Measurements from ENCODE around the gene IGFBP7.

DNA sequence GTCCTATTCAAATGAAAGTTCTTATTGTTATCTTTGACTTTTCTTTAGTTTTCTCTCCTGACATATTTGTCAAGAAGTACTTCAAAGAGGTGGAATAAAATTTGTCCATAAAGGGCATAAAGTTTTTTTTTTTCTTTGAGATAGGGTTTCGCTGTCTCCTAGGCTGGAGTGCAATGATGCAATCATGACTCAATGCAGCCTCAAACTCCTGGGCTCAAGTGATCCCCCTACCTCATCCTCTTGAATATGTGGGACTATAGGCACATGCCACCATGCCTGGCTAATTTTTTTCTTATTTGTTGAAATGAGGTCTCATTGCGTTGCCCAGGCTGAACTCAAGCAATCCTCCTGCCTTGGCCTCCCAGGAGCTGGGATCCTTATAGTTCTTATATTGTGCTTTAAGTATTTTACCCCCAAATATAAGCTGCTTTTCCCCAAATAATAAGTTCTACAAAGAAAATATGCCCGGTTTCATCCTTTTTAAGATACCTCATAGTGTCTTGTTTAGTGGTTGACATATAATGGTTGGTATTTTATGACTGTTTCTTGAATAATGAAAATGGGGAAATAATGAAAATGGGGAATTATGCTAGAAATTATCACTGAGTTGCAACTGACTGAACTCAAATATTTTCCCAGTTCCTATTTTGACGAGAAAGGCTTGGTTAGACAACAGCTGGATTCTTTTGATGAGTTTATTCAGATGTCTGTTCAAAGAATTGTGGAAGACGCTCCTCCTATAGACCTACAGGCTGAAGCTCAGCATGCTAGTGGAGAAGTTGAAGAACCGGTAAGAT, 119.9 kb downstream of the IGFBP7 start:
- TF ChIP-seq, protein P1, sequence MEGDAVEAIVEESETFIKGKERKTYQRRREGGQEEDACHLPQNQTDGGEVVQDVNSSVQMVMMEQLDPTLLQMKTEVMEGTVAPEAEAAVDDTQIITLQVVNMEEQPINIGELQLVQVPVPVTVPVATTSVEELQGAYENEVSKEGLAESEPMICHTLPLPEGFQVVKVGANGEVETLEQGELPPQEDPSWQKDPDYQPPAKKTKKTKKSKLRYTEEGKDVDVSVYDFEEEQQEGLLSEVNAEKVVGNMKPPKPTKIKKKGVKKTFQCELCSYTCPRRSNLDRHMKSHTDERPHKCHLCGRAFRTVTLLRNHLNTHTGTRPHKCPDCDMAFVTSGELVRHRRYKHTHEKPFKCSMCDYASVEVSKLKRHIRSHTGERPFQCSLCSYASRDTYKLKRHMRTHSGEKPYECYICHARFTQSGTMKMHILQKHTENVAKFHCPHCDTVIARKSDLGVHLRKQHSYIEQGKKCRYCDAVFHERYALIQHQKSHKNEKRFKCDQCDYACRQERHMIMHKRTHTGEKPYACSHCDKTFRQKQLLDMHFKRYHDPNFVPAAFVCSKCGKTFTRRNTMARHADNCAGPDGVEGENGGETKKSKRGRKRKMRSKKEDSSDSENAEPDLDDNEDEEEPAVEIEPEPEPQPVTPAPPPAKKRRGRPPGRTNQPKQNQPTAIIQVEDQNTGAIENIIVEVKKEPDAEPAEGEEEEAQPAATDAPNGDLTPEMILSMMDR (IDR thresholded peaks at IDR 0.05; ENCODE audit: low read length) = no peak
- TF ChIP-seq EZH2 (optimal IDR thresholded peaks at IDR 0.05; ENCODE audit: low read depth, low read length) = no peak

Data from MM.1S (cell line).